Gastroesophageal sphincter (tissue), 4 donors: ENCODE measurements around the gene SLC39A8. TPM values are rescaled to one million over a fixed set of nuclear protein-coding genes. Genes with fewer than 3 reads are reported as not detected.

ENCODE experiments used
- ATAC-seq: fragments of 150-250 bp; one replicate; pipeline ENCODE4 v1.9.1; 2016; ENCODE audit warnings: mild to moderate bottlenecking, moderate library complexity
- H3K27ac ChIP-seq, 4 donors: fragments of 200-600 bp; sonication (generic) in 3 of 4; 1 replicate in 3 of 4; 2 replicates in 1 of 4; pipeline ENCODE4 v1.5.1; 2016 to 2019
- H3K27me3 ChIP-seq: fragments of 200-600 bp; sonication (generic); one replicate; pipeline ENCODE4 v1.5.1; 2019
- H3K36me3 ChIP-seq, 2 donors: fragments of 200-600 bp; sonication (generic); one replicate each; pipeline ENCODE4 v1.5.1; 2019; ENCODE audit warnings: control low read depth in 1 of 2
- H3K4me1 ChIP-seq, 3 donors: fragments of 200-600 bp; sonication (generic); 1 replicate in 2 of 3; 2 replicates in 1 of 3; pipeline ENCODE4 v1.5.1; 2016 to 2019; ENCODE audit warnings: control low read depth in 2 of 3
- H3K4me3 ChIP-seq, 2 donors: fragments of 200-600 bp; sonication (generic); one replicate each; pipeline ENCODE4 v1.5.1; 2019; ENCODE audit warnings: mild to moderate bottlenecking in 1 of 2, moderate library complexity in 1 of 2
- H3K9me3 ChIP-seq, 3 donors: fragments of 200-600 bp; sonication (generic); one replicate each; pipeline ENCODE4 v1.5.1; 2017 to 2019; ENCODE audit warnings: control low read depth in 2 of 3
- CTCF ChIP-seq, 4 experiments: fragments of 200-600 bp in 2 of 4; fragments of 450-650 bp in 2 of 4; sonication (generic) in 1 of 4; IDR thresholded peaks; one replicate each; pipeline ENCODE4 v1.5.1; 2017 to 2019; ENCODE audit warnings: antibody characterized with exemption in 4 of 4, mild to moderate bottlenecking in 2 of 4, moderate library complexity in 2 of 4
- EP300 ChIP-seq: sonication (generic); formaldehyde crosslinking; IDR thresholded peaks from one replicate; pipeline ENCODE4 v1.6.1; 2017; ENCODE audit warnings: antibody characterized with exemption, mild to moderate bottlenecking
- POLR2A ChIP-seq, 2 donors: fragments of 450-650 bp; IDR thresholded peaks; one replicate each; pipeline ENCODE4 v1.6.1; 2017; ENCODE audit warnings: antibody characterized with exemption in 2 of 2, mild to moderate bottlenecking in 2 of 2, moderate library complexity in 1 of 2
- POLR2AphosphoS5 ChIP-seq: sonication (generic); formaldehyde crosslinking; IDR thresholded peaks from one replicate; pipeline ENCODE4 v1.6.1; 2017; ENCODE audit warnings: antibody characterized with exemption
- WGBS, 2 donors: methylation state at CpG; one replicate each; pipeline ENCODE4 v1.1.5; 2018; ENCODE audit warnings: low coverage in 1 of 2; 5-methylcytosine and 5-hydroxymethylcytosine counted together
- total RNA-seq, 4 donors: library from RNA; depleted of rRNA; stranded (reverse); fragments of >200 nt; gene quantifications; one replicate each; pipeline ENCODE4 v1.1.0, GENCODE V29; 2016

The SLC39A8 gene
- total RNA-seq, 4 donors from 2014 or later: 1.7 to 13.8 (median 4.8) TPM

DNA sequence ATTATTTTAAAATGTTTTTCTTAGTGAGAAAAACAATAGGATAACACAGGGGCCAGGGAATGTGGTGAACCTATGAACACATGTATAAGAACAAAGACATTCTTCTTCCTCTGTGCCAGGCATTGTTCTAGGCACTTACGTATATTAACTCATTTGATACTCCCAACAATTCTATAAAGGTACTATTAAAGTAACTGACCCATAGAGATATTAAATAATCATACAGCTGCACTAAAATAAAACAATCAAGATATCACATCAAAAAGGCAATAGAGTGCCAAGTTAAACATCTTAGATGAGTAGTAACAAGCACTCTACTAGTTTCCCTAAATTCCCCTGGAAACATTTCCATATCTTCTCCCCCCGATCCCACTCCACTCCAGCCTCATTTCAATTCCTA, 33.4 kb downstream of the SLC39A8 start:
- no peaks in the 10 kb centered on the region for H3K36me3 ChIP-seq
- no peak for ATAC-seq
- no peak overlapping the region for H3K27ac ChIP-seq
- WGBS, 2 donors: 83 to 94% methylated on average over 2 of the region's 2 CpGs
- H3K4me3 ChIP-seq: no peak overlapping the region
- H3K9me3 ChIP-seq: no peaks in the 10 kb centered on the region
- no peaks in the 10 kb centered on the region for H3K4me1 ChIP-seq
- TF ChIP-seq EP300 (no peak), POLR2AphosphoS5 (no peak), CTCF (IDR thresholded peaks at IDR 0.05) (no peak), POLR2A (IDR thresholded peaks at IDR 0.05) (no peak)
- H3K27me3 ChIP-seq: no peaks in the 10 kb centered on the region

DNA sequence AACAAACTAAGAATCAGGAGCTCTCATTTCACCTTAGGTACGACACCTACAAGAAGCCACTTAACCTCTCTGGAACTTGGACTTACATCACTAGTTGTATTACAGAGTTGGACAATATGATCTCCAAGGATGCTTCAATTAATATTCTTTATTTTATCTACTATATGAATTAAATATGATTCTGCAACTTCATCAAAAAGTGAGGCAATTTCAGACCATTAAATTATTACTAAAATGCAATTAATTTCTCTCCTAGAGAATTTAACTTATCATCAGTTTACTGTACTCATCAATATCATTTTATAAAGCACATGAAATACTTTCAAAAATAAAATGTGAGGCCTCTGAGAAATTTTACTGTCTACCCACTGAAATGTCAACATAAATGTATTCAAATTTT, 33.9 kb downstream of the SLC39A8 start:
- ATAC-seq: no peak
- H3K27me3 ChIP-seq: no peaks in the 10 kb centered on the region
- no peaks in the 10 kb centered on the region for H3K36me3 ChIP-seq
- no peak for TF ChIP-seq CTCF (IDR thresholded peaks at IDR 0.05)
- TF ChIP-seq POLR2A (IDR thresholded peaks at IDR 0.05): no peak
- no peak for TF ChIP-seq POLR2AphosphoS5
- no peak for TF ChIP-seq EP300
- no peak overlapping the region for H3K4me3 ChIP-seq
- WGBS, 2 donors: 90 to 95% methylated on average over 1 of the region's 1 CpG
- no peaks in the 10 kb centered on the region for H3K9me3 ChIP-seq
- H3K27ac ChIP-seq: no peak overlapping the region
- H3K4me1 ChIP-seq: no peaks in the 10 kb centered on the region

DNA sequence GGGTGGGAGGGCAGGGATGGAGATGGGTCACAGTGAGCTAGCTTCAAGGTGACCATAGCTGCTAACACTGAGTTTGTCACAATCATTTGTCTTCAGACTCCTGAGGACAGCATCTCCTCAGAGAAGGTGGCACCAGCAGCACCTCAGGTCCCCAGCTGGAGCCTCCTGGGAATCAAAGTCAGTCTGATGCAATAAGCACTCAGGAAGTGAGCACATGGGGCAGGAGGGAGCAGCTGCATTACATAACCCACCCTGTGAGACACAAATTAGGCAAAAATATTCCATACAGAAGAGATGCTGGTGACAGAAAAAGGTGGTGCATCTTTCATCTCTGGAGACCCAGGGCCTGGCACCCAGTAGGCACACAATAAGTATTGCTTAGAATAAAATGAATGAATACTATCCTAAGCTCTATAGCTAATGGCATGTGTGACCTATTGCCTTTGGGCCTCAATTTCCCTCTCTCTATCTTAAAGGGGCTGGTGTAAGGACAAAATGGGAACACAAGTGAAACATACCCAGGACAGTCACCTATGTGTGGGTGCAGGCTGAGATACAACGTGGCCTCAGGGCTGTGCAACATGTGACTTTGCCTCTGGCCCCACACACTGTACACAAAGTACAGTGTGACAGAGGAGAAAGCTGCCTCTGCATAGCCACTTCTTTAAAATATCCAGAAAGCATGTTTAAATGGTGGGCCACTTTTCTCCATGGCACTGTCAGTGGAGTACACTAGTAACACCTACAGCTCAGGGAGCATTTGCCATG, 37.1 kb downstream of the SLC39A8 start:
- no peak overlapping the region for H3K27ac ChIP-seq
- no peak overlapping the region for H3K4me3 ChIP-seq
- no peaks in the 10 kb centered on the region for H3K4me1 ChIP-seq
- ATAC-seq: no peak
- H3K36me3 ChIP-seq: no peaks in the 10 kb centered on the region
- WGBS, 2 donors: no CpG with 5 or more reads among the region's 1 CpG
- TF ChIP-seq CTCF (IDR thresholded peaks at IDR 0.05): no peak
- H3K27me3 ChIP-seq: no peaks in the 10 kb centered on the region
- no peaks in the 10 kb centered on the region for H3K9me3 ChIP-seq

GRCh38 chr4:102305666-102306065, 39.6 kb downstream of the SLC39A8 start:
- WGBS, 2 donors: 85 to 93% methylated on average over 1 of the region's 1 CpG
- Histone ChIP-seq H3K4me3 (no peak overlapping the region), H3K36me3 (no peaks in the 10 kb centered on the region), H3K9me3 (no peaks in the 10 kb centered on the region), H3K27me3 (no peaks in the 10 kb centered on the region), H3K4me1 (no peaks in the 10 kb centered on the region), H3K27ac (no peak overlapping the region)
- no peak for ATAC-seq
- no peak for TF ChIP-seq EP300

DNA sequence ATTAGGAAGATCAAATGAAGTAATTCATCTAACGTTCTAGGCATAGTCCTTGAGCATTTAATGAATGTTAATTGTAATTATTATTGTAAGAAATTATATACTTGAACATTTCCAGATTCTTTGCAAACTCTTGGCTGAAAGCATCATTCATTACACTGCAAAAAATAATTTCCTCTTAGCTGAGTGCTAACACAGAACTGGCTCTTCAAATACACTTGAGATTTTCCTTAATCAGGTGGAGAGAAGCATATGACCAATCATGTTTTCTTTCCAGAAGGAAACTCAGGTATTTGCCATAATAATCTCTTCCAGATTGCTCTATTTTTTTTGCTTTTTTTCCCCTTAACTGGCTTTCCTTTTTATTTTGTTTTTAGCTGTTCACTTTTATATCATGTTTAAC, 42.5 kb downstream of the SLC39A8 start:
- 50% methylated on average over 1 of the region's 1 CpG for WGBS, 2 donors
- Histone ChIP-seq H3K9me3 (no peaks in the 10 kb centered on the region), H3K27ac (no peak overlapping the region), H3K4me1 (peaks cover 0 to 7% (median 0%) of the 10 kb centered on the region in 3 donors), H3K4me3 (no peak overlapping the region), H3K36me3 (no peaks in the 10 kb centered on the region), H3K27me3 (no peaks in the 10 kb centered on the region)
- no peak for ATAC-seq
- TF ChIP-seq POLR2AphosphoS5 (no peak), EP300 (no peak), CTCF (IDR thresholded peaks at IDR 0.05) (no peak), POLR2A (IDR thresholded peaks at IDR 0.05) (no peak)
